22Rv1 (cell line): Measurements from ENCODE around the gene RHO.
"Not testable (repeated sequence)": the region's sequence is repeated elsewhere in the genome, so short reads cannot be mapped to it uniquely, and the experiment has no call there.

ENCODE experiments used
- CTCF ChIP-seq: fragments of 450-650 bp; IDR thresholded peaks from 2 replicates; pipeline ENCODE4 v1.5.1; 2017; ENCODE audit warnings: mild to moderate bottlenecking
- ZFX ChIP-seq: fragments of 450-650 bp; IDR thresholded peaks from 2 replicates; pipeline ENCODE4 v1.6.1; 2017; ENCODE audit warnings: antibody characterized with exemption, borderline replicate concordance

GRCh38 chr3:129495006-129495639 is 33.3 kb upstream of the RHO start:
- not testable (repeated sequence) for TF ChIP-seq CTCF, ZFX
